ENCODE data around the gene DENND1A. TPM values are rescaled to one million over a fixed set of nuclear protein-coding genes. Genes with fewer than 3 reads are reported as not detected.

Gene DENND1A
- total and polyA plus RNA-seq, 2 experiments from 2014 or later: 13.1 to 28.7 TPM

- no peaks in the 10 kb centered on the region; the same call in 2 of the 3 replicates for H3K36me3 Mint-ChIP-seq (ENCODE audit: low read depth)
- Histone ChIP-seq H3K27me3 (ENCODE audit: insufficient read depth) (no peaks in the 10 kb centered on the region), H3F3A (replicated peaks; ENCODE audit: low read depth) (no peaks in the 10 kb centered on the region), H3K27ac (ENCODE audit: low read depth) (no peak overlapping the region), H3K36me3 (ENCODE audit: insufficient read depth) (no peaks in the 10 kb centered on the region), H3K4me1 (ENCODE audit: insufficient read depth) (no peaks in the 10 kb centered on the region), H2AFZ (no peak overlapping the region), H3K9me2 (ENCODE audit: insufficient read depth) (no peaks in the 10 kb centered on the region), H3K79me2 (replicated peaks; ENCODE audit: insufficient read depth) (no peaks in the 10 kb centered on the region), H3K4me2 (no peak overlapping the region), H3K4me3 (no peak overlapping the region), H4K20me1 (replicated peaks; ENCODE audit: insufficient read depth) (peaks cover 9% of the 10 kb centered on the region; the same call in 1 of the 2 replicates)
- H3K4me1 Mint-ChIP-seq: peaks cover 9% of the 10 kb centered on the region; the same call in 2 of the 3 replicates
- DNase-seq (ENCODE audit: low spot score) (no peak), ATAC-seq (no peak)
- TF ChIP-seq ZNF462 (CRISPR knock-in tag; IDR thresholded peaks at IDR 0.05) (no peak), POLR2AphosphoS5 (IDR thresholded peaks at IDR 0.05; ENCODE audit: low read depth) (no peak), REST (IDR thresholded peaks at IDR 0.05; ENCODE audit: unreplicated experiment) (no peak), ZNF331 (CRISPR knock-in tag; IDR thresholded peaks at IDR 0.05; ENCODE audit: low read depth) (no peak), CREB1 (CRISPR knock-in tag; IDR thresholded peaks at IDR 0.05; ENCODE audit: low read depth) (no peak), ETS1 (IDR thresholded peaks at IDR 0.05) (no peak), JUNB (IDR thresholded peaks at IDR 0.05; ENCODE audit: unreplicated experiment) (no peak), CTCF (conservative IDR thresholded peaks at IDR 0.05; ENCODE audit: low read depth in 2 of 2) (no peak), ZNF114 (CRISPR knock-in tag; IDR thresholded peaks at IDR 0.05) (no peak), EZH2phosphoT487 (IDR thresholded peaks at IDR 0.05; ENCODE audit: unreplicated experiment) (no peak), STAT1 (IDR thresholded peaks at IDR 0.05; ENCODE audit: unreplicated experiment) (no peak), NANOG (IDR thresholded peaks at IDR 0.05; ENCODE audit: borderline replicate concordance) (no peak), EZH2 (IDR thresholded peaks at IDR 0.05; ENCODE audit: low read depth, unreplicated experiment) (no peak)
- no peaks in the 10 kb centered on the region for H3K27me3 Mint-ChIP-seq (ENCODE audit: insufficient read depth, low read depth, poor library complexity)
- no peak overlapping the region; the same call in 1 of the 2 replicates for H3K27ac Mint-ChIP-seq
- no peak overlapping the region for H3K4me3 Mint-ChIP-seq
- no peaks in the 10 kb centered on the region for H3K9me3 Mint-ChIP-seq
Observed at GRCh38 chr9:123637606-123637944, 292.4 kb downstream of the DENND1A start.
